A673 (cell line): ENCODE data around the gene CABLES2. TPM values are rescaled to one million over a fixed set of nuclear protein-coding genes. Genes with fewer than 3 reads are reported as not detected.

Experiments used
- BruUV-seq: library from RNA; stranded (reverse); fragments of 400-500 nt; replicated peaks from 2 replicates; lab custom pipeline; 2021; lab: Mats Ljungman, UMichigan
- CTCF ChIA-PET: fragments of 300-600 bp; sonication (Branson Sonifier 250); formaldehyde crosslinking; loops from one replicate; lab custom pipeline; 2022; ENCODE audit warnings: antibody characterized with exemption; lab: Charles Lee
- POLR2A ChIA-PET: fragments of 300-600 bp; sonication (Branson Sonifier 250); formaldehyde crosslinking; loops from one replicate; lab custom pipeline; 2022; ENCODE audit warnings: antibody characterized with exemption; ENCODE audit not compliant: low non-redundant PET; lab: Charles Lee
- DNase-seq: peaks from one replicate; pipeline ENCODE4 v3.0.0-alpha.2; 2015; ENCODE audit warnings: low spot score
- H3K27ac ChIP-seq: fragments of 200-600 bp; sonication (generic); 2 replicates; pipeline ENCODE4 v1.5.1; 2016; ENCODE audit warnings: mixed run types, low read depth, mild to moderate bottlenecking, mixed read lengths, antibody characterized with exemption, low read length; ENCODE audit not compliant: poor library complexity, severe bottlenecking
- H3K27me3 ChIP-seq: fragments of 200-600 bp; sonication (generic); replicated peaks from 2 replicates; pipeline ENCODE4 v1.6.1; 2017; ENCODE audit warnings: mixed run types, low read depth, mild to moderate bottlenecking, mixed read lengths, antibody characterized with exemption, low read length; ENCODE audit not compliant: insufficient read depth, poor library complexity
- H3K36me3 ChIP-seq: fragments of 200-600 bp; sonication (generic); 2 replicates; pipeline ENCODE4 v1.6.1; 2016; ENCODE audit warnings: mixed run types, mild to moderate bottlenecking, mixed read lengths, antibody characterized with exemption, low read length; ENCODE audit not compliant: insufficient read depth, poor library complexity, severe bottlenecking
- H3K4me1 ChIP-seq: fragments of 200-600 bp; sonication (generic); 2 replicates; pipeline ENCODE4 v1.6.1; 2017; ENCODE audit warnings: mixed run types, mild to moderate bottlenecking, mixed read lengths, antibody characterized with exemption, low read length; ENCODE audit not compliant: insufficient read depth, poor library complexity, severe bottlenecking
- H3K4me3 ChIP-seq: fragments of 200-600 bp; sonication (generic); 2 replicates; pipeline ENCODE4 v1.5.1; 2016; ENCODE audit warnings: low read depth, mixed run types, mild to moderate bottlenecking, mixed read lengths, low read length; ENCODE audit not compliant: poor library complexity, severe bottlenecking
- H3K9me3 ChIP-seq: fragments of 200-600 bp; sonication (generic); 2 replicates; pipeline ENCODE4 v1.6.1; 2016; ENCODE audit warnings: mixed run types, low read depth, mild to moderate bottlenecking, mixed read lengths, antibody characterized with exemption, low read length; ENCODE audit not compliant: poor library complexity, severe bottlenecking
- EZH2 ChIP-seq: fragments of 200-600 bp; sonication (generic); IDR thresholded peaks from 2 replicates; pipeline ENCODE4 v1.6.1; 2017; ENCODE audit warnings: borderline replicate concordance, low read depth, mild to moderate bottlenecking, mixed read lengths, antibody characterized with exemption, low read length; ENCODE audit not compliant: poor library complexity, severe bottlenecking
- intact Hi-C: fragments of 100-400 bp; cut with micrococcal nuclease; formaldehyde crosslinking; loops from one replicate; pipeline ENCODE4 v1.10.0; 2022; ENCODE audit not compliant: unreplicated experiment
- total RNA-seq: library from RNA; stranded (reverse); gene quantifications from 2 replicates; pipeline ENCODE4 v1.2.3, GENCODE V29; 2021
- TF ChIP-seq, protein P1 (sequence below): fragments of 300-800, 200-600 bp; sonication (generic); conservative IDR thresholded peaks from 2 replicates; pipeline ENCODE4 v1.5.1; 2017; ENCODE audit warnings: low read depth, mild to moderate bottlenecking, antibody characterized with exemption, low read length, moderate library complexity, mixed read lengths

CABLES2 gene
- total RNA-seq, 1 experiment from 2014 or later = 11.8 TPM

DNA sequence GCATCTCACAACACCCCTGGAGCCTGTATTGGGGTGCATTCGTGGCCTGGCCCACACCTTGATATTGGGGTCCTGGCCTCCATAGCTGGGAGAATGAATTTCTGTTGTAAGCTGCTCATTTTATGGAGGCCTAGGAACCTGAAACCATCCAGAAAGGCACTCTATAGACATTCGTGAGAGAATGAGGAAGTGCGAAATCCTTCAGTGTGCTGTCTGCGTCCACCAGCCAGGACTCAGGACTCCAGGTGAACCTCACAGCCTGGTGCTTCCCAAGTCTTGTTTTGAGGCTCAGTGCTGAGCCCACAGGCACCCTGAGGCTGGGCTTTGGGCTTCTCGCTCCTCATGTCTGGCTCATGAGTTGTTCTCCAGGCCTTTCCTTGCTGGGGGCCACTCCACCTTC lies 32.1 kb upstream of the CABLES2 start:
- Histone ChIP-seq H3K4me3 (no peak overlapping the region), H3K36me3 (no peaks in the 10 kb centered on the region), H3K9me3 (no peaks in the 10 kb centered on the region), H3K27me3 (peaks cover 85% of the 10 kb centered on the region), H3K4me1 (no peaks in the 10 kb centered on the region), H3K27ac (no peak overlapping the region)
- no peak for TF ChIP-seq EZH2
- TF ChIP-seq, protein P1, sequence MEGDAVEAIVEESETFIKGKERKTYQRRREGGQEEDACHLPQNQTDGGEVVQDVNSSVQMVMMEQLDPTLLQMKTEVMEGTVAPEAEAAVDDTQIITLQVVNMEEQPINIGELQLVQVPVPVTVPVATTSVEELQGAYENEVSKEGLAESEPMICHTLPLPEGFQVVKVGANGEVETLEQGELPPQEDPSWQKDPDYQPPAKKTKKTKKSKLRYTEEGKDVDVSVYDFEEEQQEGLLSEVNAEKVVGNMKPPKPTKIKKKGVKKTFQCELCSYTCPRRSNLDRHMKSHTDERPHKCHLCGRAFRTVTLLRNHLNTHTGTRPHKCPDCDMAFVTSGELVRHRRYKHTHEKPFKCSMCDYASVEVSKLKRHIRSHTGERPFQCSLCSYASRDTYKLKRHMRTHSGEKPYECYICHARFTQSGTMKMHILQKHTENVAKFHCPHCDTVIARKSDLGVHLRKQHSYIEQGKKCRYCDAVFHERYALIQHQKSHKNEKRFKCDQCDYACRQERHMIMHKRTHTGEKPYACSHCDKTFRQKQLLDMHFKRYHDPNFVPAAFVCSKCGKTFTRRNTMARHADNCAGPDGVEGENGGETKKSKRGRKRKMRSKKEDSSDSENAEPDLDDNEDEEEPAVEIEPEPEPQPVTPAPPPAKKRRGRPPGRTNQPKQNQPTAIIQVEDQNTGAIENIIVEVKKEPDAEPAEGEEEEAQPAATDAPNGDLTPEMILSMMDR = no peak
- intact Hi-C loops = no loop called here
- no peak for DNase-seq
- no TSS peak for BruUV-seq
- ChIA-PET POLR2A (no interaction called here), CTCF (no interaction called here)

DNA sequence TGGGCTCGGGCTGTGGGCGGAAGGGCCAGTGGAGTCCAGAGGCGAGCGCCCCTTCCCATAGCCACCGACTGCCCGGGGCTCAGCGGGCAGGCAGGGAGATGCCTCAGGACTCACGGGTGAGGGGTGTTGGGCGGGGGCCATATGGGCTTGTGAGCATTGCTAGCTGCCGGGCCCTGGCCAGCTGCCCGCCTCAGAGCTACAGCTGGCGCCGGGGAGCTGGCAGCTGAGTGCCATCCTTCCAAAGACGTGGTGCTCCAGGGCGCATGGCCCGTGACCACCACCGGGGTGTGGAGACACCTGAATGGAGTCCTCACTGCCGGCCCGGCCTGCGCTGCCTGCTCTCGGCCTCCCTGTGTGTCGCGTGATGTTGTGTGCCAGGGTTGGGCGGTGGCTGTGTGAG lies 30.8 kb upstream of the CABLES2 start:
- H3K4me3 ChIP-seq = no peak overlapping the region
- no peak for DNase-seq
- ChIA-PET CTCF (no interaction called here), POLR2A (no interaction called here)
- intact Hi-C loops = no loop called here
- H3K36me3 ChIP-seq = no peaks in the 10 kb centered on the region
- H3K4me1 ChIP-seq = no peaks in the 10 kb centered on the region
- TF ChIP-seq, protein P1 = no peak
- TF ChIP-seq EZH2 = no peak
- no peaks in the 10 kb centered on the region for H3K9me3 ChIP-seq
- BruUV-seq = no TSS peak
- H3K27me3 ChIP-seq = peaks cover 86% of the 10 kb centered on the region
- H3K27ac ChIP-seq = no peak overlapping the region

DNA sequence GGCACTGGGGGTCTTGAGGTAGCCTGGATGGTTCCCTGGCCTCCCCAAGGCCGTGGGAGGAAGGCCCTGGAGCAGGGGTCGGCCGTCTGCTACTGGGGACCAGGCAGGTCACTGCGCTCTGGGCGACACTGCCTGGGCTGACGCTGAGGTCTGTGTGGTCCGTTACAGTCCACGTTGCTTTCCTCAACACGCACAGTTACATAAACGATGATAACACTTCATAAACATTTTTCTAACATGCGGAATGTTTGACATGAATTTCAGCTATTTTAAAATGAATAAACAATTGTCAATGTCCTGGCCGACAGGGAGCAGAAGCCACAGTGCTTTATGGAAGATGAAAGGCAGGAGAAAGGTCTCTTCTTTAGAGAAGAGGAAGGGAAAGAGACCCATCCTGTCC lies 30.4 kb upstream of the CABLES2 start:
- Histone ChIP-seq H3K27ac (no peak overlapping the region), H3K4me3 (no peak overlapping the region), H3K9me3 (no peaks in the 10 kb centered on the region), H3K27me3 (peaks cover 83% of the 10 kb centered on the region), H3K36me3 (no peaks in the 10 kb centered on the region), H3K4me1 (no peaks in the 10 kb centered on the region)
- intact Hi-C loops = no loop called here
- TF ChIP-seq EZH2 = no peak
- TF ChIP-seq, protein P1 = no peak
- DNase-seq = no peak
- no TSS peak for BruUV-seq
- POLR2A ChIA-PET = no interaction called here
- CTCF ChIA-PET = no interaction called here
